HuH-7 (cell line): ENCODE results near the gene KRT8.

Source experiments
- DNase-seq: peaks from one replicate; pipeline ENCODE4 v3.0.0; 2011; ENCODE audit warnings: low spot score

The KRT8 gene

GRCh38 chr12:52847335-52848102, 57.4 kb downstream of the KRT8 start:
- DNase-seq = no peak
